Lung microvascular endothelial cell (primary cell): Measurements from ENCODE around the gene STX1A. TPM values are rescaled to one million over a fixed set of nuclear protein-coding genes. Genes with fewer than 3 reads are reported as not detected.

ENCODE experiments used
- DNase-seq, 2 donors: peaks; one replicate each; pipeline versions ENCODE4 v3.0.0 to v3.0.0-alpha.2; 2010; ENCODE audit warnings: low read depth in 2 of 2
- total RNA-seq: library from RNA; depleted of rRNA; stranded (reverse); fragments of >200 nt; gene quantifications from 2 replicates; pipeline ENCODE4 v1.2.1, GENCODE V29; 2014

The STX1A gene
- total RNA-seq = 4.0 and 7.2 TPM in 2 replicates

DNA sequence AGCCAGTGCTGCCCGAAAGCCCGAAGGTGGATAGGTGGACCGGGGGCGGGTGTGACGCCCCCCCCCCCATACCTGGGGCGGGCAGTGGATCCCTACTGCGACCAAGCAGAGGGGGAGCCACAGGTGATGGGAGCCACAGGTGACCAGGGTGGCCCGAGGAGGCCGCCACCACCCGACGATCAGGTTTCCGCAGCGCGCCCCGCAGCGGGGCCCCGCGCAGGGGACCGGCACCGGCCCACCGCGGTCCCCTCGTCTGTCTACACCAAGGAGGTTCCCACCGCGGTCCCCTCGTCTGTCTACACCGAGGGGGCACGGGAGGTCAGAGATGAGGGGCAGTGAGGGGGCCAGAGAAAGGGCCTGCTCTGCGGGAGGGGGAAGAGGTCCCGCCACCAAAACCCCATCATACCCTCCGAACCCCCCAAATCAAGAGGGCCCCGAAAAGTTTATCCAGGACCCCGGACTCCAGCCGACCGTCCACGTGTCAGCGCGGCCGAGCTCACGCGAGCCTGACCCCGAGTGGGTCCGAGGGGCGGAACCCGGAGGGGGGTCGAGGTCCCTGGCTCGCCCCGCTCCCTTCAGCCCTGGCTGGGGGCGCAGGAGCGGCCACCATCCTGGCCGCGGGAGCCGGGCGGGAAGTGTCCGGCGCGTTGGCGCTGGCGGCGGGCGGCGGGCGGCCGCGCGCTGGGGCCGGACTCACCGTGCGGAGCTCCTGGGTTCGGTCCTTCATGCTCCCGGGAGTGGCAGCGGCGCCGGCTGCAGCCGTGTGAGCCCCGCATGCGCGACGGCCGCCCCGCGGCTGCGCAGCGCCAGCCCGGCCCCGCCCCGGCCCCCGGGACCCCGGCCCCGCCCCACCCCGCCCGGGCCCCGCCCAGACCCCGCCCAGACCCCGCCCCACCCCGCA lies at the start of gene STX1A:
TSS of gene STX1A (minus strand) at position 765 of the 901 bp plus-strand sequence. CDS start at position 727, 38 bp downstream.
- DNase-seq = peak; percentile 76 to 80

DNA sequence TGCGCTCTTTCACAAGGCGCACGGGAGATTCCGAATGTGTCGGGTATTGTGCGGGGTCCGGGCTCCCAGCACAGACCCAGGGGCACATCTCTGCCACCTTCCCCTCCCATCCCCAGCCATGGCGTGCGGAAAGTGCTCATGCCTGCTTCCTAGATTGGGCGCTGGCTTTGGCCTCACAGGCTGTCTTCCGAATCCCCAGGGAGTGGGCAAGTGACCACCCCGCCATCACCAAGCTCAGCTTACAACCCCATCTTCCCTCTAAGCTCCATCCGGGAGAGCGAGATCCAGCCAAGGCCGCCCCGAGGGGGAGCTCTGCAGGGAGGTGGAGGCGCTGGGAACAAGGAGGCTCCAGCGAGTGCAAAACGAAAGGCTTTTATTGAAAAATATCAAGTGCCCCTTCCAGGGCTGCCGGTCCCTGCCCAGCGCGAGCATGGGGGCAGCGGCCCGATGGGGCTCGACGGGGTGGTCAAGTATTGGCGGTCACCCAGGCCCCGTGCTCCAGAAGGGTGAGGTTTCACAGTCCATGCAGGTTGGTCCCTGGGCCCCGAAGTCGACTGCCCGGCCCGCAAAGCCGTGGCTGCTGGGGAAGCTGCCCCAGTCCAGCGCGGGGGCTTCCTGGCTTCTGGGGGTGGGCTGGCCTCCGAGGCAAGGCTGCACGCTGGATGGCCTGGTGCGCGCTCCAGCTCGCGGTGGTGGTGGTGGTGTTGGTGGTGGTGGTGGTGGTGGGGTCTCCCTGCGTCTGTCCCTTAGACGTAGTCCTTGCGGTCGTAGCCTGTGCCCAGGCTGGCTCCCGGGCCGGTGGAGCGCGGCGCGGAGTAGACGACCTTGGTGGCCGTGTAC lies 49.4 kb upstream of the STX1A start:
- peak in 1 of 2 donors; percentile 16 for DNase-seq

DNA sequence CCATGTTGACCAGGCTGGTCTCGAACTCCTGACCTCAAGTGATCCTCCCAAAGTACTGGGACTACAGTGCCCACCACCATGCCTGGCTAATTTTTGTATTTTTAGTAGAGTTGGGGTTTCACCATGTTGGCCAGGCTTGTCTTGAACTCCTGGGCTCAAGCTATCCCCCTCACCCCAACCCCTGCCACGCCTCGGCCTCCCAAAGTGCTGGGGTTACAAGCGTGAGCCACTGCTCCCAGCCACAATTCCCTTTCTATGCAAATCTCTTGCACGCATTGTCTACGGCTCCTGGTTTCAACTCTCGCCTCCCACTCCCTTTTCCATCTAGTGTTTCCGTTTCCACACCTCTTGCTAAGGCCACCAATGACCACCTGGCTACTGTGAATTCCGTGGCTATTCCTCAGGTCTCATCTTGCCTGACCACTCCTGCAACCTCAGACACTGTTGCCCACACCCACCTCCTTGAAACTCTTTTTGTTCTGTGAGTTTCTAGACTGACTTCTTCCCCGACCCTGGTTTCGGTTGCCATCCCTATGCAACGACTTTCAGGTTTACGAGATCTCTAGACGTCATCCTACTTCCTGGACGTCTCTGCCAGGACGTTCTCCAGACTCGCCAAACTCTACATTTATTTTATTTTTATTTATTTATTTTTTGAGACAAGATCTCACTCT lies 47.2 kb upstream of the STX1A start:
- no peak for DNase-seq

DNA sequence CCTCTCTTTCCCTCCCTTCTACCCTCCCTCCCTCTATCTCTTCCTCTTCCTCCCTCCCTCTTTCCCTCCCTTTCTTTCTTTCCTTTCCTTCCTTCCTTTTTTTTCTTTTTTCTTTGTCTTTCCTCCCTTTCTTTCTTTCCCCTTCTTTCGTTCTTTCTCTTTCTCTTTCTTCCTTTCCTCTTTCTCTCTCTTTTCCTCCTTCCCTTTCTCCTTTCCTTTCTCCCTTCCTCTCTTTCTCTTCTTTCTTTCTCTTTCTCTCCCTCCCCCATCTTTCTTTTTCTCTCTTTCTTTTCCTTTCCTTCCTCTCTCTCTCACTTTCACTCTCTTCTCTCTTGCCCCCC lies 43.2 kb upstream of the STX1A start:
- no peak for DNase-seq

DNA sequence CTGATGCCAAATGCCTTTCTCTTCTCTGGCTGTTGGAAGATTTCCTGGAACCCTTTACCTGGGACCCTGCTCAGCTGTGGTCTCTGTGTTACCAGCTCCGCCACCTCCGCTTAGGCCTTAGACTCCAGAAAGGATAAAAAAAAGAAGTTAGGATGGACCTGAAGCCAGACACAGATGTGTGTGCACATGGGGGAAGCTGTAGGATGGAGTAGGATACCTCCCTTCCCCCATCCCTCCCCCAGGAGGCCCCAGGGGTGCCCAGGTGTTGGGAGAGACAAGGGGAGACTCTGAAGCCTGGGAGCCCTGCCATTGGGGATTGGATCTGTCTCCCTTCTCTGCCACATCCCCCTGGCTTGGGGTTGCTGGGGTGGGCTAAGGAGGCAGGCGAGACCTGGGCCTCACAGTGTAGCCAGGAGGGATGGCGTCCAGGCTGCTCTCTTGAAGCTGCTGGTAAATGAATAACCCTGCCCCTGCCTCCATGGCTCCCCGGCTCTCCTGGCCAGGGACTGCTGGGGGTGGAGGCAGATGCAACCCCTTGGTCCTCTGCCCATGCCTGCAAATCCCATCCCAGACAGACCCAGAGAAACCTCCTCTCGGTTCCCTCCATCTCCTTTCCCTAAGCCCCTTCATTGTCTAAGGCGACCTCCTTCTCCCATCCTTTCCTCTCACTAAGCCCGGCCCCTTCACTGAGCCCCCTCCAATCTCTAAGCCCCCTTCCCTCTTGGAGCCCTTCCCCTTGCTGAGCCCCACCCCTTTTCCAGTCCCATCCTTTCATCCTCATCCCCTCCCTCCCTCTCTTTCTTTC lies 42.6 kb upstream of the STX1A start:
- DNase-seq = no peak

DNA sequence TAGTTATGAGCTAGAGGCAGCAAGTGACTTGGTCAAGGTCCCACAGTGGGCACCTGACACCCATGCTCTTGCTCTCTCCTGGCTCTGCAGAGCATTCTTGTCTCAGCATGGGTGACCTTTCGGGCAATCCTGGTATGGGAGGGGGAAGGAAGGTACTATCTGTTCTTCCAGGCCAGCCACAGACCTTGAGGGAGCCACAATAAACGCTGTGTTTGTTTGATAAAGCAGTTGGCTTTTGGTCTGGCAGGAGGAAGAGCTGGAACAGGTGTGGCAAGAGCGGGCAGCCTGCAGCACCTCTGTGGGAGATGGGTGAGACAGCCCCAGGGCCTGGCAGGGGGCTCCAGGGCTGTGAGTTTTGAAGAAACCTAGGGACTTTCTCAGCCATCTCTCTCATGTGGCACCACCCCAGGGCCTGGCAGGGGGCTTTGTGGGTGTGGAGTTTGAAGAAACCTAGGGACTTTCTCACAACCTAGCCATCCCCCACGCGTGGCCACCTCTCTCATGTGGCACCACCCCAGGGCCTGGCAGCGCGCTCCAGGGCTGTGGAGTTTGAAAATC lies 39.2 kb upstream of the STX1A start:
- DNase-seq = no peak

DNA sequence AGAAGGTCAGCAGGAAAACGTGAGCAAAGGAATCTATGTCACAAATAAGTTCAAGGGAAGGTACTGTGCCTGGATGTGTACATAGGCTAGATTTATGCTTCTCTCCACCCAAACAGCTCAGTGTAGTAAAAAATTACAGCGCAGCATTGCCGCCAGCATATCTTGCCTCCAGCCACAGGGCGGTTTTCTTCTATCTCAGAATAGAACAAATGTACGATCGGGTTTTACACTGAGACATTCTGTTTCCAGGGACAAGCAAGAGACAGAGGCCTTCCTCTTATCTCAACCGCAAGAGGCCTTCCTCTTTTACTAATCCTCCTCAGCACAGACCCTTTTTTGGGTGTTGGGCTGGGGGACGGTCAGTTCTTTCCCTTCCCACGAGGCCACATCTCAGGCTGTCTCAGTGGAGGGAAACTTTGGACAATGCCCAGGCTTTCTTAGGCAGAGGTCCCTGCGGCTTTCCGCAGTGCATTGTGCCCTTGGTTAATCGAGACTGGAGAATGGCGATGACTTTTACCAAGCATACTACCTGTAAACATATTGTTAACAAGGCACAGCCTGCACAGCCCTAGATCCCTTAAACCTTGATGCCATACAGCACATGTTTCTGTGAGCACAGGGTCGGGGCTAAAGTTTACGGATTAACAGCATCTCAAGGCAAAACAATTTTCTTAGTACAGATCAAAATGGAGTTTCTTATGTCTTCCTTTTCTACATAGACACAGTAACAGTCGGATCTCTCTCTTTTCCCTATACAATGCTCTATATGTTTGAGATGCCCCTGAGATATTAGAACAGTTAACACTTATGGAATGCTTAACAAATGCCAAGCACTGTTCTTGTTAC lies 30.7 kb upstream of the STX1A start:
- no peak for DNase-seq

DNA sequence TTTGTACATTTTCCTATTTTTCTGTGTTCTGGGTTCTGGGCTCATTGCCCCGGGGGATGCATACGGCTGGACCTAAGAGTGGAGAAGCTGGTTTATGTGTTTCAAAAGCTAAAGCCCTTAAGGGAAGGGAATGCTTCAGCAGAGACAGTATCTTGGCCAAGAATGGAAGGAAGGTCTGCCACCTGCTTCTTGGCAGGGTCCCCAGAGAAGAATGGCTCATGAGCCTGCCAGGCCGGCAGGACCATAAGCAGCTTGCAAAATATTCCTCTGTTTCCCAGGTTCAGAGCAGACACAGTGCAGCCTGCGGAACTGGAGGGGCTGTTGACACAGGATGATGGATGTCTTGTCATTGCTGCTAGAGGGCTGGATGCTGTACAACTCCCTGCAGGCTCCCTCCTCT lies 26.9 kb upstream of the STX1A start:
- DNase-seq = no peak

DNA sequence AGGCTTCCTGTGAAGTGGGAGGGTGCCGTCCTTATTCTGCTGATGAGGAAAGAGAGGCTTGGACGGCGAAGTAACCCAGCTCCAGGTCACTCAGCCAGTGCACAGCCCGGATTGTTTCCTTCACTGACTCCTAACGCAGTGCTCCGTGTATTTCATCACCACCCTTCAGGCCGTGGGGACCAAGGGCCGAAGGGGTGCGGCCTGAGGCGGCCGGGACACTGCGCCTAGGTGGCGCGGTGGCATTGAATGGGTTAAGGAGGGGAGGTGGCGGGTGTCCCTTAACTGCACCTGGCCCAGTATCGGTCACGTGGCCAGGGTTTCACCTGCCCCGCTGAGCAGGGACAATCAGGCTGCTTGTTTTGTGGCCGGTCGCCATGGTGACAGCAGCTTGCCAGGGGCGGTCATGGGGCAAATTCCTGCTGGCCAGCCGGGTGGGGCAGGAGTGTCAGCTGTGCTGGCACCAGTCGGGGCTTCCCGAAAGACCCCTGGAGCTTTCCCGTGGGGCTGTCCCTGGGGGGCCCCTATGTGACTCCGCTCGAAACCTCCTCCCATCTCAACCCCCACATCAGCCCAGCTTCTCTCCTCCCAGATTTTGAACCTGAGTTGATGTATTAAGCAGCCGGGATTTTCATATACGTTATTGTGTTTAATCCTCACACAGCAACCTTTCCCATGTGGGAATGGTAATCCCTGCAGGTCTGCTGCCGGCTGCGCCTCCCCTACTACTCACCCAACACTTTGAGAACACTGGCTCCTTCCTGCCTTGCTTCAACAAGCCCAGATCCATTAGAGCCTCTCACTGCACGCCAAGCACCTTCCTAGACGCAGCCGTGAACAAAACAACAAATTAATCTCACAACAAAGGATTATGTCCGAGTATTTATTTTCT lies 23.5 kb upstream of the STX1A start:
- DNase-seq = peak; percentile 16 to 87

DNA sequence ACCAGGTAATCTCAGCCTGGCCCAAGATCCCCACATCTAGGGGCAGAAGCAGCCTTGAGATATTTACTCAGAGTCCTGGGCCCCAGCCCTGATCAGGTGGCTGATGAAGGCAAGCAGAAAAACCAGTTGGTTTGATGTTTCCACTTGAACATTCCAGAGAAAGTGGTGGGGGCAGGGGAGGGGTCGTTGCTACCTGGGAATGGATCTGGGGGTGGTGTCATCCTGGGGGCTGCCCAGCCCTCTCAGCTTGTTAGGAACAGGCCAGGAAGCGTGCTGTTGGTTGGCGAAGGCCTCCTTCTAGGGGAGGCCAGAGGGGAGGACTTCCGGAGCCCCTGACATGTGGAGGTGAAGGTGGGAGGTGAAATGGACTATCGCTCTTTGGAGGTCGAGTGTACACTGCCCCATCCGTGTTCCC lies 22.9 kb upstream of the STX1A start:
- no peak for DNase-seq

DNA sequence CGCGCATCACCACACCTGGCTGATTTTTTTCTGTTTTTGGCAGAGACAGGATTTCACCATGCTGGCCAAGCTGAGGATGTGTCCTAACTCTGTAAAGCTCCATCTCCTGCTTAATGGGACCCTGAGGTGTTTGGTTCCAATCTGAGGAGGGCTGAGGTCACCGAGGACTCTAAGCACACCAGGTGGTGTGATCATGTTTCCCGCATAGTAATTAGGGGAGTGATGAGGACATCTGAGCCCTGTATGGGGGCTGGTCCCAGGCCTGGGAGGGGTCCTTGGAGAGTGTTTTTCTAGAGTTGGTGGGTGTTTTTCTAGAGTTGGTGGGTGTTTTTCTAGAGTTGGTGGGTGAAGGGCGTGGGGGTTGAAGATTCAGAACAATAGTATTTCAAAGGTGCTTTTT lies 22.1 kb upstream of the STX1A start:
- DNase-seq = no peak

DNA sequence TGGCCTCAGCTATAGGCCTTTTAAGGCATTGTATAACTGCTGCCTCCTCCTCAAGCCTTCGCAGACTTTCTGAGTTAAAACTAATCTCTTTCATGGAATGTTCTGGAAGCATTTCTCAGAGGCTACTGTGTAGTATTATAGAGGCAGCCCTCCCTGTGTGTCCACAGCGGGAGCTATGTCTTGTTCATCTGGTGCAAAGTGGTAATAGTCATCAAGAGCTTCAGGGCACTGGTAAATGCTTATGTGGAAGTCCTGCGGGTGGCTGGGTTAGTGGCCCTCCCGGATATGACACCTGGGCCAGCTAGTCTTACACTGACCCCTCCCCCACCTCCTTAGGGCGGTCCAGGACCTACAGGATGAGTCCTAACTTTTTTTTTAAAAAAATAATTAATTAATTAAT lies 21.3 kb upstream of the STX1A start:
- no peak for DNase-seq

DNA sequence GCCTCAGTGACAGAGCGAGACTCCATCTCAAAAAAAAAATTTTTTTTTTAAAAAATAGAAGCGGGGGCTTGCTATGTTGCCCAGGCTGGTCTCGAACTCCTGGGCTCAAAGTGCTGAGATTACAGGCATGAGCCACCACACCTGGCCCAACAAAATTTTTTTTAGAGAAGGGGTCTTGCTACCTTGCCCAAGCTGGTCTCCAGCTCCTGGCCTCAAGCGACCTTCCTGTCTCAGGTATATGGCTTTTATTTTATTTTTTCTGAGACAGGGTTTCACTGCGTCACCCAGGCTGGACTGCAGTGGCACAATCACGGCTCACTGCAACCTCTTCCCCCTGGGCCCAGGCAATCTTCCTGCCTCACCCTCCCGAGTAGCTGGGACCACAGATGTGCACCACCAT lies 20.7 kb upstream of the STX1A start:
- DNase-seq = no peak

DNA sequence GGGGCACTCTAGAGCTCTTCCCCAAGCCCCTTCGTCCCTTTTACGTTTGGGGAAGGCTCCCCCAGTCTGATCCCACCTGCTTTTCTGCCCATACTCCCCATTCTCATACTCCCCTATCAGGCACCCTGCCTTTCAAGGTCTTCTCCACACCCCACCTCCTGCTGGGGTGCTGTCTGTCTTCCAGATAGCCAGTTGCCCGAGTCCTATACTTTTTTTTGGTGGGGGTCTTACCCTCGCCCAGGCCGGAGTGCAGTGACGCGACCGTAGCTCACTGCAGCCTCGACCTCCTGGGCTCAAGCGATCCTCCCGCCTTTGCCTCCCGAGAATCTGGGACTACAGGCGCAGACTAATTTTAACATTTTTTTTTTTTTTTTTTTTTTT lies 19.9 kb upstream of the STX1A start:
- no peak for DNase-seq

DNA sequence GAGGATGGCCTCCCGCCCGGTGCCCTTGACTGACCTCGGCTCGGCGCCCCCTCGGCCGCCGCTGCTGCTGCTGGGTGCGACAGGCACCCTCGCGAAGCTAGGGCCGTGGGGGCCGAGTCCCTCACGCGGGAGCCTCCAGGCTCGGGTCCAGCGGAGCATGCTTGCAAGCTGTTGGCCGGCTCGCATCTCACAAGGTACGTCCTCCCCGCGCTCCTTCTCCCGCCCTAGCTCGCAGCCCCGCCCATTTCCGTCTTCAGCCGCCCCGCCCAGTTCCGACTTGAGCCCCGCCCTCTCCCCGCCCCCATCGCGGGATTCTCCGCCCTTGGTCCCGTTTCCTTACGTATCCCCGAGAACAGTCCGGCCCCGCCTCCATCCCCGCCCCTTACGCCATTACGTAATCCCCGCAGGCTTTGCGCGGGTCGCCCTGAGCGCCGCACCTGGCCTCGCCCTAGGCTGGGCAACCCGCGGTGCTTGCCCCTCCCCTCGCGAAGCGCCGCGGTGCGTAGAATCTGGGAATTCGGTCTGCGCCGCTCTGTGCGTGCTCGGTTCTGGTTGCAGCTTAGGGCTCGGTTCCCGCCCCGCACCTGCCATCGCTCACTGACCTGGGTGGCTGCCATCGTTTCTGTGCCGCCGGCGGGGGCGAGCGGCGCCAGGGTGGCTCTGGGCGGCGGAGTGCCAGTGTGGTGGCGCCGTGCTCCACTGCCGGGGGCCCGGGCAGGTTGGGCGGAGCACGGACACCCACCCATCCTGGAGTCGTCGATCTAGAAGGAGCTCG lies 19.3 kb upstream of the STX1A start, which contains the start of gene ABHD11:
TSS of gene ABHD11 (minus strand) at position 191 of the 775 bp plus-strand sequence. CDS start at position 159, 32 bp downstream.
- DNase-seq = peak; percentile 96 to 97

DNA sequence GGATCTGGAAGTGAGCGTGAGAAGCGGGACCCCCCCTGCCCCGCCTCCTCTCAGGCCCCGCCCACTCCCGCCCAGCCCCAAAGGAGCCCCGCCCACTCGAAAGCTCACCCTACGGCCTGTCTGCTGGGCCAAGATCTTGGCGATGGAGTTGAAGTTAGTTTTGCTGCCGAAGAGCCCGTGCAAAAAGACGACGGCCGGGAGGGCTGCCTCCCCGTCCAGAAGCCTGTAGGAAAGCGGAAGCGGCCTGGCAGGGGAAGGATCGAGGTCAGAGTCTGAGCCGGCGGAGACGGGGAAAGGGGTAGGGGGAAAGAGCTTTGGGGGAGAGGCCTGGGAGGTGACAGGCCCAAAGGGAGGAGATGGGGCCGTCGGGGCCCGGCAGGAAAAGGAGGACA lies 18.7 kb upstream of the STX1A start:
- peak; percentile 41 to 48 for DNase-seq

DNA sequence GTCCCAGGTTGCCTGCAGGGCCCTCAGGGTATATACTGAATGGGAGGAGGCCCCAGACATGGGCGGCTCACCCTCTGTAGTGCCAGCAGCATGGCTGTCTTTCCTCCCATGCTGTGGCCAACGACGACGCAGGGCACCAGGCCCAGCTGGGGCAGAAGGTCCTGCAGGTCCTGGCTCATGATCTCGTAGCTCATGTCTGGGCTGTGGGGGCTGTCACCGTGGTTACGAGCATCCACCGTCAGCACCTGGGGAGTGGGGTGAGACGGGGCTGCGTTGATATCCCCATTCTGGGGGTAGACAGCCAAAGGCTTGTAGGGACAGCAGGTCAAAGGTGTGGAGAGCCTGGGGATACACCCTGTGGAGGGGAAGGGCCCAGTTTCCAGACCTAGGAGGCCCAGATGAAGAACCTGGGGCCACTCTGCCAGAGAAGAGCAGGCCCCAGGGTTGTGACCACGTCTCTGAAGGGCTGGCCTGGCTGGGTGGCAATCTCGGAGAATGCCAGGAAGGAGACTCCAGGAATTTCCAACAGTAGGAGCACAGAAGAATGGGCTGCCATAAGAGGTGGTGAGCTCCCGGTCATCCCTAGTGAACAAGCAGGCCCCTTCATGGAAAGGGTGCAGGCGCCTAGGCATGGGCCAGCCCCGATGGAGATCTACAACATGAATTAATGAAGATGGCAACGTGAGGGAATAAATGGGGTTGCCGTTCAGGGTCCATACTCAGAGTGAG lies 18.2 kb upstream of the STX1A start:
- no peak for DNase-seq
